HG02884 (cell line): ENCODE measurements around the gene NMNAT1.
"Not testable (repeated sequence)": the region's sequence is repeated elsewhere in the genome, so short reads cannot be mapped to it uniquely, and the experiment has no call there.

ENCODE experiments used
- ATAC-seq: cut with Tn5 transposase; IDR thresholded peaks from one replicate; pipeline ENCODE4 v1.9.1; 2021; ENCODE audit warnings: mild to moderate bottlenecking, moderate library complexity; ENCODE audit not compliant: unreplicated experiment

NMNAT1 gene

GRCh38 chr1:9942939-9943788 lies at the start of gene NMNAT1, which contains the start of gene LZIC:
Gene NMNAT1 (plus strand): TSS chr1:9943475. CDS start chr1:9972074, 28,599 bp downstream.
Gene LZIC (minus strand): TSS chr1:9943391. CDS start chr1:9936619, 6,772 bp downstream.
- peak; percentile 89 for ATAC-seq

GRCh38 chr1:9894115-9894514 lies 49.2 kb upstream of the NMNAT1 start:
- ATAC-seq: no peak

GRCh38 chr1:9900142-9901043 lies 42.9 kb upstream of the NMNAT1 start:
- ATAC-seq: no peak

- ATAC-seq: no peak
Measured at GRCh38 chr1:9901148-9902059, 41.9 kb upstream of the NMNAT1 start.

GRCh38 chr1:9902060-9902452 lies 41.2 kb upstream of the NMNAT1 start:
- ATAC-seq: no peak

DNA sequence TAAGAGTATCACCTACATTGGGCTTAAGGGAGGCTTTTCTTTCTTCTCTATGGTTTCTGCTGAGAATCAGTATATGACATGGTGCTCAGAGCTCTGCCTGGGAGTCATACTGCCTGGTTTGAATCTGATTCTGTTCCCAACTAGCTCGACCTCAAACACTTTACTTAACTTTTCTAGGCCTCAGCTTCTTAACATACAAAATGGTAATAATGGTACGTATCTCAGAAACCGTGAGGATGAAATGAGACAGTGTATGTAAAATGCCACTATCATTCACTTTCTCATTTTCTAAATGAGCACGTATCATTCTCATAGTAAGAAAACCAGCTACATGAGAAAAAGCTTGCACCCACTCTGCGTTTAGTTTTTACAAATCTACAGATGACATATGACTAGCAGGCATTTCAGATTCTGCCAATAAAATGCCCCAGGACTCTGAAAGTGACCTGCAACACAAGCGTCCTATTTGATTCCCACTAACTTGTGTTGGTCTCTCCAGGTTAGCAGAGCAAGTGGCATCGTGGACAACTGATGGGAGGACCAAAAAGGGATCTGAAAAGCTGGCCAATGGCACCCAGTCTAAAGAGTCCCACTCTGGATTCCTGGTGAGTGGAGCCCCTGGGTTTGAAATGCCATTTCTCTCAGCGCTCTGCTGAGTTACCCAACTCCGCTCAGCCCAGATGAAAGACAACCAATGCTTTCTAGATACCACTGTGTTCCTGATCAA lies 39.3 kb upstream of the NMNAT1 start:
- ATAC-seq: no peak

DNA sequence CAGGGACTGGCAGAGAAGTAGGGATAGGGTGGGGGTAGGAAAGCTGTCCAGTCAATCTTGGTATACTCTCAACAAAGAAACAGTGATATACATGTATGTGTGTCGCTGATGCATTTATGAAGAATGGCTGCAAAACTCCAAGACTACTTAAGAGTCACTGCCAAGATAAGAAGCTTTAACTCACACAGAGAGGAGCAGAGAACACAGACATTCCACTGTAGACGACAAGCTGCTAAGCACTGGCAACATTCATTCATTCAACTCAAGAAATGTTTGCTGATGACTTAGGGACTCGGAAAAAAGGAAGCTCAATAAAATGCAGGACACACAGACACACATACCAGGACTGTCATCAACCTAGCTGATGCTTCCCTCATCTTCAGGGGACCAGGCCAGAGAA lies 38.7 kb upstream of the NMNAT1 start:
- no peak for ATAC-seq

DNA sequence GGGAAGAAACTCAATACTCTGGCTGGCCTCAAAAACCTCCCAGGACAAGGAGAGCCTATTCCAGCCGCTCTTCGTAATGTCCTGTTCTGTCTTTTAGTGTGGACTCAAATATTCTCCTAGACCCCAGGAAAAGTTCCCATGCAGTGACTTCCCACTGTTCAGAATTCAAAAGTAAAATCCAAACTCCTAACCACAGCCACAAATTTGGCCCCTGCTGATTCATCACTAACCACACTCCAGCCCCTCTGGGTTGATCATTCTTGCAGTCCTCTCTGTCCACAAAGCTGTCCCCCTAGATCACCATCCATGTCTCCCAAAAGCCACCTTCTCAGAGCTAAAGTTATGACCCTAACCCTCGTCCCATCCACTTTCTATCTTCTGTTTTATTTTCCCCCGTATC lies 38.3 kb upstream of the NMNAT1 start:
- ATAC-seq: no peak

DNA sequence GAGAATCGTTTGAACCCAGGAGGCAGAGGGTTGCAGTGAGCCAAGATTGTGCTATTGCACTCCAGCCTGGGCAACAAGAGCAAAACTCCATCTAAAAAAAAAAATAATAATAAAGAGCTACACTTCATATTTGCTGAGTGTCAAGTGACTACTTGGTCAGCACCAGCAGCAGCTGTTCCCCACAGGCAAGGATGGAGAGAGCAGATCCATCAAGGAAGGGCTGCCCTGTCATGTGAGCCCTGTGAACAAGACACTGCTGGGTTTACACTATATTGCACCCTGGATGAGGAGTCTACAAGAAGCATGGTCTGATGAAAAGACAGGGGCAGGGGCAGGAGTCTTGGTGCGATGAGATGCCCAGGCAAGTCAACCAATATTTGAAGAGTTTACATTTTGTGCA lies 36.8 kb upstream of the NMNAT1 start:
- no peak for ATAC-seq

DNA sequence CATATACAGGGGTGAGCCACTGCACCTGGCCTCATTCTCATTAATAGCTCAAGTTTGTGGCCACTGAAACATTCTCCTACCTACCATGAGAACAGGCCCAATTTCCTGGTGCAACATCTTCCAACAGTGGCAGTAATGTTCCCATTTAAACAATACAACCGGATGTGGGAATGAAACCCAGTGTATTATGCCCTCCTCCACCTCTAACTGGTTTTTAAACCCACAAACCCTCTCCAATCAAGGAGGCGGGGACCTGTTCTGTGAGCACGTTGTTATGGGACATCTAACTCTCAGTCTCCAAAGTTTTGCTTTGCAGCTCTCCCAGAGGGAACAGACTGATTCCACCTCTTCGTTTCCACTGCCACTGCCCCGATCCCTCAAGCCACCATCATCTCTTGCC lies 35.8 kb upstream of the NMNAT1 start:
- ATAC-seq: no peak

- no peak for ATAC-seq
Measured at GRCh38 chr1:9908871-9909233, 34.4 kb upstream of the NMNAT1 start.

DNA sequence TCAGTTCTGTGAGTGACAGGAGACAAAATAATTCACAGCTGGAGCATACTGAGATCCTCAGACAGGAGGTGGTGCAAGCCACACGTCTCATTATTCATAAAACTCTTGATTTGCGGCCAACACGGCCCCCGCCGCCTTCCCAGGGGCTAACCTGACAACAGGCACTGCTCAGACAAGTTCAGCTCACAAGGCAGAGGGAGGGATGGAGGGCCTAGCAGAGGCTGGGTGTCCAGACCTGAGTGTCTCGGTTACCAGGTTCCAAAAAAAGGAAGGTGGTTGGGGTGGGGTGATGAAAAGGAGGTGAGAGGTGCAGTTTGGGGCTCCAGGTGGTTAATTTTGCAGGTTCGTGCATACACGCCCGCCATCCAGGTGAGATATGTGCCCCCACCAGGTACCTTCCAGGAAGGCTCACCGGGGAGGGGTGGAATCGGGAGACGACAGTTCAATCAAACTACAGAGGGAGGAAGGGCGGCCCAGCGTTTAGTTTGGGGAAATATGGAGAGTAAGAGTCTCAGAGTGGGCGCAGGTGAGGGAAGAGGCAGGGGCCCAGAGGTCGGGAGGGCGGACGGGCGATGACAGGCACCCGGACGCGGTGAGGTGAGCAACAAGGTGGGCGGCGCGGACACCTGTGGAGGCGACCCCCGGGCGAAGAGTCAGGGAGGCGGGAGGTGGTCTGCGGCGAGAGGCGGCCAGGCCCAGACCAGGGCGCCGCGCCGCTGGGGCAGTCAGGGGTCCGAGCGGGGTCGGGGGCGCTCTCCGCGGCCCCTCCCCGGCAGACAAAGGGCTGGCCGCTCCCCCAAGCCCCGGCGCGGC lies 33.8 kb upstream of the NMNAT1 start:
- peak; percentile 11 for ATAC-seq

DNA sequence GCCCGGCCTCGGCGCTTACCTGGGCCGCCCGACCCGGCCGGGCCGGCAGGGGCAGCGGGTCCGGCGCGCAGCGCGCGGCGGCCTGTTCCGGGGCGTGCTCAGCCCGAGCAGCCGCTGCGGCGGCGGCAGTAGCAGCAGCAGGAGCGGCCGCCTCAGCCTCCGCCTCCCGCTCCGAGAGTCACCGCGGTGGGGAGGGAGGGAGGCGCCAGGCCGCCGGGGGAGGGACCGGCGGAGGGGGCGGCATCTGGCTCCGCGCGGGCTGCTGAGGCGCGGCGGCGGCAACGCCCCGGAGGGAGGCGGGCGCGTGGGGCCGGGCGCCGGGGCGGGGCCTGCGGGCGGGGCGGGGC lies 33.2 kb upstream of the NMNAT1 start, which contains the start of gene CTNNBIP1:
CTNNBIP1 (minus strand) TSS at position 194 of the 347 bp plus-strand sequence. CDS start 38,205 bp downstream, outside the sequence.
- no peak for ATAC-seq

- peak; percentile 91 for ATAC-seq
Measured at GRCh38 chr1:9910423-9911178, 32.7 kb upstream of the NMNAT1 start.

GRCh38 chr1:9912264-9912936 lies 30.9 kb upstream of the NMNAT1 start:
- ATAC-seq: no peak

DNA sequence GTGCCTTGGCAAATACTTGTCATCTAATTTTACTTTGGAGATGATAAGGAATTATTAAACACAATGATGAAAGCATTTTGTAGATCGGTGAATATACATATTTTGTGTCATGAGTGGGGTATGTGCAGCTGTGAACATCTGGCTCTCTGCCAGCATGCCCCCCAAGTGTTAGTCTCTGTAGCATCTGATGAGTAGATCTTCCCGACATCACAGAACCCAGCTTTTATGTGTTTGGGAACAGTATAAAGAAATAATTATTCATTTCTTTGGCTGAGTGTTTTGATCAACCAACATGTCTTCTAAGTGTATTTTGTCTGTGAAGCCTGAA lies 28.7 kb upstream of the NMNAT1 start:
- ATAC-seq: no peak

GRCh38 chr1:9916452-9916851 lies 26.8 kb upstream of the NMNAT1 start:
- no peak for ATAC-seq

GRCh38 chr1:9917495-9917894 lies 25.8 kb upstream of the NMNAT1 start:
- not testable (repeated sequence) for ATAC-seq
